HEK293 (cell line): ENCODE results near the gene ERGIC1.

Source experiments
- KLF10 ChIP-seq: fragments of 450-650 bp; IDR thresholded peaks from 2 replicates; pipeline ENCODE4 v1.5.1; 2018; ENCODE audit warnings: missing biosample characterization, mild to moderate bottlenecking, missing genetic modification characterization
- OVOL3 ChIP-seq: fragments of 450-650 bp; formaldehyde crosslinking; IDR thresholded peaks from 2 replicates; pipeline ENCODE4 v1.5.1; 2016; ENCODE audit warnings: missing biosample characterization, missing genetic modification characterization
- SCRT1 ChIP-seq: fragments of 450-650 bp; formaldehyde crosslinking; IDR thresholded peaks from 2 replicates; pipeline ENCODE4 v1.5.1; 2016; ENCODE audit warnings: missing biosample characterization, missing genetic modification characterization, borderline replicate concordance
- YY2 ChIP-seq: fragments of 450-650 bp; formaldehyde crosslinking; IDR thresholded peaks from 2 replicates; pipeline ENCODE4 v1.5.1; 2016; ENCODE audit warnings: missing biosample characterization, missing genetic modification characterization
- ZBTB17 ChIP-seq: fragments of 450-650 bp; formaldehyde crosslinking; IDR thresholded peaks from 2 replicates; pipeline ENCODE4 v1.5.1; 2016; ENCODE audit warnings: missing biosample characterization, missing genetic modification characterization
- ZFHX2 ChIP-seq: fragments of 450-650 bp; formaldehyde crosslinking; conservative IDR thresholded peaks from 2 replicates; pipeline ENCODE4 v1.5.1; 2016; ENCODE audit warnings: missing biosample characterization, missing genetic modification characterization
- ZFP37 ChIP-seq: fragments of 450-650 bp; formaldehyde crosslinking; IDR thresholded peaks from 2 replicates; pipeline ENCODE4 v1.5.1; 2016; ENCODE audit warnings: missing biosample characterization, missing genetic modification characterization
- ZNF121 ChIP-seq: fragments of 450-650 bp; formaldehyde crosslinking; IDR thresholded peaks from 2 replicates; pipeline ENCODE4 v1.5.1; 2016; ENCODE audit warnings: missing biosample characterization, missing genetic modification characterization
- ZNF155 ChIP-seq: fragments of 450-650 bp; formaldehyde crosslinking; IDR thresholded peaks from 2 replicates; pipeline ENCODE4 v1.5.1; 2016; ENCODE audit warnings: missing biosample characterization, missing genetic modification characterization
- ZNF24 ChIP-seq: fragments of 450-650 bp; formaldehyde crosslinking; IDR thresholded peaks from 2 replicates; pipeline ENCODE4 v1.5.1; 2016; ENCODE audit warnings: missing biosample characterization, missing genetic modification characterization
- ZNF426 ChIP-seq: fragments of 450-650 bp; formaldehyde crosslinking; IDR thresholded peaks from 2 replicates; pipeline ENCODE4 v1.5.1; 2017; ENCODE audit warnings: missing biosample characterization, missing genetic modification characterization, mild to moderate bottlenecking, inconsistent platforms, moderate library complexity
- ZNF514 ChIP-seq: fragments of 450-650 bp; formaldehyde crosslinking; IDR thresholded peaks from 2 replicates; pipeline ENCODE4 v1.5.1; 2016; ENCODE audit warnings: missing biosample characterization, missing genetic modification characterization
- ZNF670 ChIP-seq: fragments of 450-650 bp; formaldehyde crosslinking; IDR thresholded peaks from 2 replicates; pipeline ENCODE4 v1.5.1; 2016; ENCODE audit warnings: missing biosample characterization, missing genetic modification characterization, low read depth
- ZNF701 ChIP-seq: fragments of 450-650 bp; formaldehyde crosslinking; IDR thresholded peaks from 2 replicates; pipeline ENCODE4 v1.5.1; 2016; ENCODE audit warnings: missing biosample characterization, missing genetic modification characterization
- ZSCAN30 ChIP-seq: fragments of 450-650 bp; IDR thresholded peaks from 2 replicates; pipeline ENCODE4 v1.5.1; 2018; ENCODE audit warnings: missing biosample characterization, mild to moderate bottlenecking, missing genetic modification characterization, moderate library complexity
- TF ChIP-seq, protein P1 (sequence below): fragments of 450-650 bp; formaldehyde crosslinking; IDR thresholded peaks from 2 replicates; pipeline ENCODE4 v1.5.1; 2016; ENCODE audit warnings: missing biosample characterization, missing genetic modification characterization
- TF ChIP-seq, protein P2 (sequence below): fragments of 450-650 bp; formaldehyde crosslinking; conservative IDR thresholded peaks from 2 replicates; pipeline ENCODE4 v1.5.1; 2016; ENCODE audit warnings: low read depth, missing biosample characterization, missing genetic modification characterization
- TF ChIP-seq, protein P3 (sequence below): fragments of 450-650 bp; formaldehyde crosslinking; IDR thresholded peaks from 2 replicates; pipeline ENCODE4 v1.5.1; 2016; ENCODE audit warnings: missing biosample characterization, missing genetic modification characterization
- TF ChIP-seq, protein P4 (sequence below): fragments of 450-650 bp; formaldehyde crosslinking; IDR thresholded peaks from 2 replicates; pipeline ENCODE4 v1.5.1; 2016; ENCODE audit warnings: missing biosample characterization, missing genetic modification characterization
- TF ChIP-seq, protein P5 (sequence below): sonication (generic); formaldehyde crosslinking; IDR thresholded peaks from 2 replicates; pipeline ENCODE4 v1.8.1; 2022; ENCODE audit warnings: mild to moderate bottlenecking, moderate library complexity, missing genetic modification reagents
- TF ChIP-seq, protein P6 (sequence below): fragments of 450-650 bp; formaldehyde crosslinking; IDR thresholded peaks from 2 replicates; pipeline ENCODE4 v1.5.1; 2016; ENCODE audit warnings: missing biosample characterization, missing genetic modification characterization, borderline replicate concordance
- TF ChIP-seq, protein P7 (sequence below): fragments of 450-650 bp; formaldehyde crosslinking; IDR thresholded peaks from 2 replicates; pipeline ENCODE4 v1.5.1; 2017; ENCODE audit warnings: missing biosample characterization, missing genetic modification characterization

The ERGIC1 gene

DNA sequence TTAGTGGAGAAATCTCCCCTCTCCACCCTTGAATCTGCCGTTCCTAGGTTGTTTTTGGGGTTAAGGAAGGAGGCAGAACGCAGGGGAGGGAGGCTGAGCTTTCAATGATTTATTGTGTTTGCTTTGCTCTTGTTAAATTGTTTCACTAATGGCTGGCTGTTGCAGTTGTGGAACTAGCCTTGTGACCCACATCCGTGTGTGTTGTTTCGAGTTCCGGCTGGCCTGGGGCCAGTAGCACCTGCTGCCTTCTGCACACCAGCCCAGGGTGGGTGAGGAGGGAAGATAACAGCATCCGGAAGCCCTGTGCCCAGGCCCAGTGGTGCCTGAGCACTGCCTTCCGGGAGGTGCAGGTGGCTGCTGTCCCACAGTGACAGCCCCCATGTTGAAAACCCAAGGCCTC, 3.6 kb downstream of the ERGIC1 start (continued):
- TF ChIP-seq, protein P1, sequence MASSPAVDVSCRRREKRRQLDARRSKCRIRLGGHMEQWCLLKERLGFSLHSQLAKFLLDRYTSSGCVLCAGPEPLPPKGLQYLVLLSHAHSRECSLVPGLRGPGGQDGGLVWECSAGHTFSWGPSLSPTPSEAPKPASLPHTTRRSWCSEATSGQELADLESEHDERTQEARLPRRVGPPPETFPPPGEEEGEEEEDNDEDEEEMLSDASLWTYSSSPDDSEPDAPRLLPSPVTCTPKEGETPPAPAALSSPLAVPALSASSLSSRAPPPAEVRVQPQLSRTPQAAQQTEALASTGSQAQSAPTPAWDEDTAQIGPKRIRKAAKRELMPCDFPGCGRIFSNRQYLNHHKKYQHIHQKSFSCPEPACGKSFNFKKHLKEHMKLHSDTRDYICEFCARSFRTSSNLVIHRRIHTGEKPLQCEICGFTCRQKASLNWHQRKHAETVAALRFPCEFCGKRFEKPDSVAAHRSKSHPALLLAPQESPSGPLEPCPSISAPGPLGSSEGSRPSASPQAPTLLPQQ, result no peak
- TF ChIP-seq, protein P2, sequence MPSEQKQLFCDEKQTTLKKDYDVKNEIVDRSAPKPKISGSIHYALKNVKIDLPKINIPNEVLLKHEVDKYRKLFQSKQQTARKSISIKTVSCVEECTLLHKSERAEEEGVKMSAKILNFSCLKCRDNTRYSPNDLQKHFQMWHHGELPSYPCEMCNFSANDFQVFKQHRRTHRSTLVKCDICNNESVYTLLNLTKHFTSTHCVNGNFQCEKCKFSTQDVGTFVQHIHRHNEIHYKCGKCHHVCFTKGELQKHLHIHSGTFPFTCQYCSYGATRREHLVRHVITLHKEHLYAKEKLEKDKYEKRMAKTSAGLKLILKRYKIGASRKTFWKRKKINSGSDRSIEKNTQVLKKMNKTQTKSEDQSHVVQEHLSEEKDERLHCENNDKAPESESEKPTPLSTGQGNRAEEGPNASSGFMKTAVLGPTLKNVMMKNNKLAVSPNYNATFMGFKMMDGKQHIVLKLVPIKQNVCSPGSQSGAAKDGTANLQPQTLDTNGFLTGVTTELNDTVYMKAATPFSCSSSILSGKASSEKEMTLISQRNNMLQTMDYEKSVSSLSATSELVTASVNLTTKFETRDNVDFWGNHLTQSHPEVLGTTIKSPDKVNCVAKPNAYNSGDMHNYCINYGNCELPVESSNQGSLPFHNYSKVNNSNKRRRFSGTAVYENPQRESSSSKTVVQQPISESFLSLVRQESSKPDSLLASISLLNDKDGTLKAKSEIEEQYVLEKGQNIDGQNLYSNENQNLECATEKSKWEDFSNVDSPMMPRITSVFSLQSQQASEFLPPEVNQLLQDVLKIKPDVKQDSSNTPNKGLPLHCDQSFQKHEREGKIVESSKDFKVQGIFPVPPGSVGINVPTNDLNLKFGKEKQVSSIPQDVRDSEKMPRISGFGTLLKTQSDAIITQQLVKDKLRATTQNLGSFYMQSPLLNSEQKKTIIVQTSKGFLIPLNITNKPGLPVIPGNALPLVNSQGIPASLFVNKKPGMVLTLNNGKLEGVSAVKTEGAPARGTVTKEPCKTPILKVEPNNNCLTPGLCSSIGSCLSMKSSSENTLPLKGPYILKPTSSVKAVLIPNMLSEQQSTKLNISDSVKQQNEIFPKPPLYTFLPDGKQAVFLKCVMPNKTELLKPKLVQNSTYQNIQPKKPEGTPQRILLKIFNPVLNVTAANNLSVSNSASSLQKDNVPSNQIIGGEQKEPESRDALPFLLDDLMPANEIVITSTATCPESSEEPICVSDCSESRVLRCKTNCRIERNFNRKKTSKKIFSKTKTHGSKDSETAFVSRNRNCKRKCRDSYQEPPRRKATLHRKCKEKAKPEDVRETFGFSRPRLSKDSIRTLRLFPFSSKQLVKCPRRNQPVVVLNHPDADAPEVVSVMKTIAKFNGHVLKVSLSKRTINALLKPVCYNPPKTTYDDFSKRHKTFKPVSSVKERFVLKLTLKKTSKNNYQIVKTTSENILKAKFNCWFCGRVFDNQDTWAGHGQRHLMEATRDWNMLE, result no peak
- TF ChIP-seq SCRT1 (tag by site-specific recombination), result peak; percentile 91
- no peak for TF ChIP-seq ZNF121 (tag by site-specific recombination)
- TF ChIP-seq OVOL3, result peak; percentile 15; the same call in 1 of the 2 replicates
- no peak for TF ChIP-seq ZNF514
- TF ChIP-seq ZFHX2 (tag by site-specific recombination), result peak; percentile 31; the same call in 1 of the 2 replicates
- TF ChIP-seq, protein P3, sequence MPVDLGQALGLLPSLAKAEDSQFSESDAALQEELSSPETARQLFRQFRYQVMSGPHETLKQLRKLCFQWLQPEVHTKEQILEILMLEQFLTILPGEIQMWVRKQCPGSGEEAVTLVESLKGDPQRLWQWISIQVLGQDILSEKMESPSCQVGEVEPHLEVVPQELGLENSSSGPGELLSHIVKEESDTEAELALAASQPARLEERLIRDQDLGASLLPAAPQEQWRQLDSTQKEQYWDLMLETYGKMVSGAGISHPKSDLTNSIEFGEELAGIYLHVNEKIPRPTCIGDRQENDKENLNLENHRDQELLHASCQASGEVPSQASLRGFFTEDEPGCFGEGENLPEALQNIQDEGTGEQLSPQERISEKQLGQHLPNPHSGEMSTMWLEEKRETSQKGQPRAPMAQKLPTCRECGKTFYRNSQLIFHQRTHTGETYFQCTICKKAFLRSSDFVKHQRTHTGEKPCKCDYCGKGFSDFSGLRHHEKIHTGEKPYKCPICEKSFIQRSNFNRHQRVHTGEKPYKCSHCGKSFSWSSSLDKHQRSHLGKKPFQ (tag by site-specific recombination), result 0 out of 2 replicates have a peak, but pooled peaks have one; percentile 50
- no peak for TF ChIP-seq ZNF426 (tag by site-specific recombination)
- no peak for TF ChIP-seq ZFP37 (tag by site-specific recombination)
- TF ChIP-seq, protein P4, sequence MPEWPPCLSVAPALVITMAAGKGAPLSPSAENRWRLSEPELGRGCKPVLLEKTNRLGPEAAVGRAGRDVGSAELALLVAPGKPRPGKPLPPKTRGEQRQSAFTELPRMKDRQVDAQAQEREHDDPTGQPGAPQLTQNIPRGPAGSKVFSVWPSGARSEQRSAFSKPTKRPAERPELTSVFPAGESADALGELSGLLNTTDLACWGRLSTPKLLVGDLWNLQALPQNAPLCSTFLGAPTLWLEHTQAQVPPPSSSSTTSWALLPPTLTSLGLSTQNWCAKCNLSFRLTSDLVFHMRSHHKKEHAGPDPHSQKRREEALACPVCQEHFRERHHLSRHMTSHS (tag by site-specific recombination), result no peak
- TF ChIP-seq, protein P5, sequence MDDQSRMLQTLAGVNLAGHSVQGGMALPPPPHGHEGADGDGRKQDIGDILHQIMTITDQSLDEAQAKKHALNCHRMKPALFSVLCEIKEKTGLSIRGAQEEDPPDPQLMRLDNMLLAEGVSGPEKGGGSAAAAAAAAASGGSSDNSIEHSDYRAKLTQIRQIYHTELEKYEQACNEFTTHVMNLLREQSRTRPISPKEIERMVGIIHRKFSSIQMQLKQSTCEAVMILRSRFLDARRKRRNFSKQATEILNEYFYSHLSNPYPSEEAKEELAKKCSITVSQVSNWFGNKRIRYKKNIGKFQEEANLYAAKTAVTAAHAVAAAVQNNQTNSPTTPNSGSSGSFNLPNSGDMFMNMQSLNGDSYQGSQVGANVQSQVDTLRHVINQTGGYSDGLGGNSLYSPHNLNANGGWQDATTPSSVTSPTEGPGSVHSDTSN (CRISPR knock-in tag), result no peak
- TF ChIP-seq KLF10 (tag by site-specific recombination), result no peak
- no peak; the same call in 1 of the 2 replicates for TF ChIP-seq ZSCAN30 (tag by site-specific recombination)
- TF ChIP-seq, protein P6, sequence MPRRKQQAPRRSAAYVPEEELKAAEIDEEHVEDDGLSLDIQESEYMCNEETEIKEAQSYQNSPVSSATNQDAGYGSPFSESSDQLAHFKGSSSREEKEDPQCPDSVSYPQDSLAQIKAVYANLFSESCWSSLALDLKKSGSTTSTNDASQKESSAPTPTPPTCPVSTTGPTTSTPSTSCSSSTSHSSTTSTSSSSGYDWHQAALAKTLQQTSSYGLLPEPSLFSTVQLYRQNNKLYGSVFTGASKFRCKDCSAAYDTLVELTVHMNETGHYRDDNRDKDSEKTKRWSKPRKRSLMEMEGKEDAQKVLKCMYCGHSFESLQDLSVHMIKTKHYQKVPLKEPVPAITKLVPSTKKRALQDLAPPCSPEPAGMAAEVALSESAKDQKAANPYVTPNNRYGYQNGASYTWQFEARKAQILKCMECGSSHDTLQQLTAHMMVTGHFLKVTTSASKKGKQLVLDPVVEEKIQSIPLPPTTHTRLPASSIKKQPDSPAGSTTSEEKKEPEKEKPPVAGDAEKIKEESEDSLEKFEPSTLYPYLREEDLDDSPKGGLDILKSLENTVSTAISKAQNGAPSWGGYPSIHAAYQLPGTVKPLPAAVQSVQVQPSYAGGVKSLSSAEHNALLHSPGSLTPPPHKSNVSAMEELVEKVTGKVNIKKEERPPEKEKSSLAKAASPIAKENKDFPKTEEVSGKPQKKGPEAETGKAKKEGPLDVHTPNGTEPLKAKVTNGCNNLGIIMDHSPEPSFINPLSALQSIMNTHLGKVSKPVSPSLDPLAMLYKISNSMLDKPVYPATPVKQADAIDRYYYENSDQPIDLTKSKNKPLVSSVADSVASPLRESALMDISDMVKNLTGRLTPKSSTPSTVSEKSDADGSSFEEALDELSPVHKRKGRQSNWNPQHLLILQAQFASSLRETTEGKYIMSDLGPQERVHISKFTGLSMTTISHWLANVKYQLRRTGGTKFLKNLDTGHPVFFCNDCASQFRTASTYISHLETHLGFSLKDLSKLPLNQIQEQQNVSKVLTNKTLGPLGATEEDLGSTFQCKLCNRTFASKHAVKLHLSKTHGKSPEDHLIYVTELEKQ, result peak; percentile 59; the same call in 1 of the 2 replicates
- no peak for TF ChIP-seq ZNF701
- TF ChIP-seq ZNF155 (tag by site-specific recombination), result no peak
- TF ChIP-seq ZNF24 (tag by site-specific recombination), result peak; percentile 47; the same call in 1 of the 2 replicates
- peak; percentile 76 for TF ChIP-seq ZBTB17 (tag by site-specific recombination)
- TF ChIP-seq, protein P7, sequence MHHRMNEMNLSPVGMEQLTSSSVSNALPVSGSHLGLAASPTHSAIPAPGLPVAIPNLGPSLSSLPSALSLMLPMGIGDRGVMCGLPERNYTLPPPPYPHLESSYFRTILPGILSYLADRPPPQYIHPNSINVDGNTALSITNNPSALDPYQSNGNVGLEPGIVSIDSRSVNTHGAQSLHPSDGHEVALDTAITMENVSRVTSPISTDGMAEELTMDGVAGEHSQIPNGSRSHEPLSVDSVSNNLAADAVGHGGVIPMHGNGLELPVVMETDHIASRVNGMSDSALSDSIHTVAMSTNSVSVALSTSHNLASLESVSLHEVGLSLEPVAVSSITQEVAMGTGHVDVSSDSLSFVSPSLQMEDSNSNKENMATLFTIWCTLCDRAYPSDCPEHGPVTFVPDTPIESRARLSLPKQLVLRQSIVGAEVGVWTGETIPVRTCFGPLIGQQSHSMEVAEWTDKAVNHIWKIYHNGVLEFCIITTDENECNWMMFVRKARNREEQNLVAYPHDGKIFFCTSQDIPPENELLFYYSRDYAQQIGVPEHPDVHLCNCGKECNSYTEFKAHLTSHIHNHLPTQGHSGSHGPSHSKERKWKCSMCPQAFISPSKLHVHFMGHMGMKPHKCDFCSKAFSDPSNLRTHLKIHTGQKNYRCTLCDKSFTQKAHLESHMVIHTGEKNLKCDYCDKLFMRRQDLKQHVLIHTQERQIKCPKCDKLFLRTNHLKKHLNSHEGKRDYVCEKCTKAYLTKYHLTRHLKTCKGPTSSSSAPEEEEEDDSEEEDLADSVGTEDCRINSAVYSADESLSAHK (tag by site-specific recombination), result peak; percentile 71
- no peak for TF ChIP-seq ZNF670
- TF ChIP-seq YY2 (tag by site-specific recombination), result peak; percentile 51; the same call in 1 of the 2 replicates
